NOMO-1 treated with dmso at 0.1 percent for 144 hours (cell line): Measurements from ENCODE around the gene CFAP20DC.
"Not testable (repeated sequence)": the region's sequence is repeated elsewhere in the genome, so short reads cannot be mapped to it uniquely, and the experiment has no call there.

Experiments
- DNase-seq: peaks from one replicate; lab custom pipeline; 2025; ENCODE audit not compliant: unreplicated experiment; lab: John Stamatoyannopoulos, UW

Gene CFAP20DC

GRCh38 chr3:58967866-58968265, 82.0 kb downstream of the CFAP20DC start:
- DNase-seq: not testable (repeated sequence)

- DNase-seq: no peak
Observed at GRCh38 chr3:58965865-58966264, 84.0 kb downstream of the CFAP20DC start.

- DNase-seq: no peak
Observed at GRCh38 chr3:58963928-58964503, 85.8 kb downstream of the CFAP20DC start.

- DNase-seq: no peak
Observed at GRCh38 chr3:58962816-58963215, 87.0 kb downstream of the CFAP20DC start.

- DNase-seq: no peak
Observed at GRCh38 chr3:58962040-58962651, 87.7 kb downstream of the CFAP20DC start.

- DNase-seq: no peak
Observed at GRCh38 chr3:58955308-58955707, 94.5 kb downstream of the CFAP20DC start.

GRCh38 chr3:58953288-58953687, 96.5 kb downstream of the CFAP20DC start:
- DNase-seq: no peak

GRCh38 chr3:58952128-58952917, 97.5 kb downstream of the CFAP20DC start:
- no peak for DNase-seq

- DNase-seq: no peak
Observed at GRCh38 chr3:58948018-58948417, 101.8 kb downstream of the CFAP20DC start.

GRCh38 chr3:58946875-58947274, 103.0 kb downstream of the CFAP20DC start:
- no peak for DNase-seq

GRCh38 chr3:58938057-58938456, 111.8 kb downstream of the CFAP20DC start:
- DNase-seq: no peak

- DNase-seq: no peak
Observed at GRCh38 chr3:58924578-58924977, 125.2 kb downstream of the CFAP20DC start.

- no peak for DNase-seq
Observed at GRCh38 chr3:58900386-58900785, 149.4 kb downstream of the CFAP20DC start.

- DNase-seq: no peak
Observed at GRCh38 chr3:58899953-58900298, 149.9 kb downstream of the CFAP20DC start.

GRCh38 chr3:58899159-58899952, 150.5 kb downstream of the CFAP20DC start:
- no peak for DNase-seq

- DNase-seq: no peak
Observed at GRCh38 chr3:58898513-58898912, 151.3 kb downstream of the CFAP20DC start.

- DNase-seq: no peak
Observed at GRCh38 chr3:58897646-58898045, 152.2 kb downstream of the CFAP20DC start.

- DNase-seq: not testable (repeated sequence)
Observed at GRCh38 chr3:58895678-58896077, 154.1 kb downstream of the CFAP20DC start.

- not testable (repeated sequence) for DNase-seq
Observed at GRCh38 chr3:58892526-58892925, 157.3 kb downstream of the CFAP20DC start.

- no peak for DNase-seq
Observed at GRCh38 chr3:58888087-58888486, 161.7 kb downstream of the CFAP20DC start.

- no peak for DNase-seq
Observed at GRCh38 chr3:58884453-58884852, 165.4 kb downstream of the CFAP20DC start.

- DNase-seq: no peak
Observed at GRCh38 chr3:58880182-58880581, 169.6 kb downstream of the CFAP20DC start.
